NB4 (cell line): ENCODE data around the gene NXF2B.

ENCODE experiments used
- DNase-seq: peaks from one replicate; pipeline ENCODE4 v3.0.0; 2010; ENCODE audit warnings: low read depth
- H3K4me3 ChIP-seq: one replicate; pipeline ENCODE4 v1.5.1; 2011; ENCODE audit warnings: mild to moderate bottlenecking, low read depth, low read length, moderate library complexity
- MYC ChIP-seq: IDR thresholded peaks from 2 replicates; pipeline ENCODE4 v1.6.1; 2011; ENCODE audit warnings: low read depth, low read length
- POLR2A ChIP-seq: IDR thresholded peaks from 2 replicates; pipeline ENCODE4 v1.6.1; 2011; ENCODE audit warnings: mild to moderate bottlenecking; ENCODE audit not compliant: insufficient read length; ENCODE audit errors: extremely low read depth
- TF ChIP-seq, protein P1 (sequence below): IDR thresholded peaks from one replicate; pipeline ENCODE4 v1.5.1; 2012; ENCODE audit warnings: low read depth, low read length
- TF ChIP-seq, protein P2 (sequence below): IDR thresholded peaks from 2 replicates; pipeline ENCODE4 v1.6.1; 2011; ENCODE audit warnings: low read depth, low read length

The NXF2B gene

DNA sequence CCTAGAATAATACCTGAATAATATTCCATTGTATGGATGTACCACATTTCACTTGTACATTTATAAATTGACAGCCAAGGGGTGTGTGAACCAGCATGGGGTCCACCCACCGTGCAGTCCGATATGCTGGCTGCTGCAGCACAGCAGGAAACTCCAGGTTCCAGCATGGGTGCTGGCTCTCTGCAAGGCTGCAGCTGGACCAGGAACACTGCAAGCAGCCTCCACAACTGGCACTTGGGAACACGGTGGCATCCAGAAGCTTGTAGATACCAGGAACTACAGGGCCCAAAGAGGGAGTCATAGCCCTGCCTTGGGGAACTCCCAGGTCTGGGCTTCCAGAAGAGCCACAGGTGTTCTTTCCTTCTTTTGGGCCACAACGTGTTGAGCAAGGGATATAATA lies 101.6 kb downstream of the NXF2B start:
- no peak for DNase-seq
- no peak for TF ChIP-seq MYC
- TF ChIP-seq, protein P1, sequence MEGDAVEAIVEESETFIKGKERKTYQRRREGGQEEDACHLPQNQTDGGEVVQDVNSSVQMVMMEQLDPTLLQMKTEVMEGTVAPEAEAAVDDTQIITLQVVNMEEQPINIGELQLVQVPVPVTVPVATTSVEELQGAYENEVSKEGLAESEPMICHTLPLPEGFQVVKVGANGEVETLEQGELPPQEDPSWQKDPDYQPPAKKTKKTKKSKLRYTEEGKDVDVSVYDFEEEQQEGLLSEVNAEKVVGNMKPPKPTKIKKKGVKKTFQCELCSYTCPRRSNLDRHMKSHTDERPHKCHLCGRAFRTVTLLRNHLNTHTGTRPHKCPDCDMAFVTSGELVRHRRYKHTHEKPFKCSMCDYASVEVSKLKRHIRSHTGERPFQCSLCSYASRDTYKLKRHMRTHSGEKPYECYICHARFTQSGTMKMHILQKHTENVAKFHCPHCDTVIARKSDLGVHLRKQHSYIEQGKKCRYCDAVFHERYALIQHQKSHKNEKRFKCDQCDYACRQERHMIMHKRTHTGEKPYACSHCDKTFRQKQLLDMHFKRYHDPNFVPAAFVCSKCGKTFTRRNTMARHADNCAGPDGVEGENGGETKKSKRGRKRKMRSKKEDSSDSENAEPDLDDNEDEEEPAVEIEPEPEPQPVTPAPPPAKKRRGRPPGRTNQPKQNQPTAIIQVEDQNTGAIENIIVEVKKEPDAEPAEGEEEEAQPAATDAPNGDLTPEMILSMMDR, result no peak
- no peak for TF ChIP-seq POLR2A
- TF ChIP-seq, protein P2, sequence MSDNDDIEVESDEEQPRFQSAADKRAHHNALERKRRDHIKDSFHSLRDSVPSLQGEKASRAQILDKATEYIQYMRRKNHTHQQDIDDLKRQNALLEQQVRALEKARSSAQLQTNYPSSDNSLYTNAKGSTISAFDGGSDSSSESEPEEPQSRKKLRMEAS, result no peak

More for the DNA sequence above, 101.6 kb downstream of the NXF2B start:
- no peak overlapping the region for H3K4me3 ChIP-seq
